Germinal center (tissue), 1 donor: Measurements from ENCODE around the gene USP34.

Source experiments
- DNase-seq: peaks from one replicate; pipeline ENCODE4 v3.0.0; 2012; ENCODE audit warnings: mixed read lengths, low spot score

Gene USP34

DNA sequence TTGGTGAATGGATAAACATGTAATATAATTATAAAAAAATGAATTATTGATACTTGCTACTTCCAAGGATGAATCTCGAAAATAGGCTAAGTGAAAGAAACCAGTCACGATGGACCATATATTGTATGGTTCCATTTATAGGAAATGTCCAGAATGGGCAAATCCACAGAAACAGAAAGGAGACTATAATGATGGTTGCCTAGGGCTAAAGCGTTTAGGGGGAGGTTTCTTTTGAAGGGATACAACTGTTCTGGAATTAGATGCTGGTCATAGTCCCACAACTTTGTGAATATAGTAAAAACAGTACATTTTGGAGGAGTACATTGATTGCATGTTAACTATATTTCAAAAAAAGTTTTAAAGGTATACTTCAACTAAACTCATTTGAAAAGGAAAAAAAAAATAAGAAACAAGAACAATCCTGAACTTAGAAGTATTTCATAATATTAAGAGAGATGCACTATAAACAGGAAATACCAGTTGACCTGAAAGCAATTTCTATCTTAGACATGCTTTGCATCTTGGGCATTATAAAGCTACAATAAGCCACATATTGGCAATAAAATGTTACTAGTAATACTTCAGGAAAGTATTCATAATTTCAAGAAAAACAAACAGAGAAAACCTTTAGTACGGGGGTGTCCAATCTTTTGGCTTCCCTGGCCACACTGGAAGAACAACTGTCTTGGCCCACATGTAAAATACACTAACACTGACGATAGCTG lies 178.9 kb downstream of the USP34 start:
- no peak for DNase-seq

DNA sequence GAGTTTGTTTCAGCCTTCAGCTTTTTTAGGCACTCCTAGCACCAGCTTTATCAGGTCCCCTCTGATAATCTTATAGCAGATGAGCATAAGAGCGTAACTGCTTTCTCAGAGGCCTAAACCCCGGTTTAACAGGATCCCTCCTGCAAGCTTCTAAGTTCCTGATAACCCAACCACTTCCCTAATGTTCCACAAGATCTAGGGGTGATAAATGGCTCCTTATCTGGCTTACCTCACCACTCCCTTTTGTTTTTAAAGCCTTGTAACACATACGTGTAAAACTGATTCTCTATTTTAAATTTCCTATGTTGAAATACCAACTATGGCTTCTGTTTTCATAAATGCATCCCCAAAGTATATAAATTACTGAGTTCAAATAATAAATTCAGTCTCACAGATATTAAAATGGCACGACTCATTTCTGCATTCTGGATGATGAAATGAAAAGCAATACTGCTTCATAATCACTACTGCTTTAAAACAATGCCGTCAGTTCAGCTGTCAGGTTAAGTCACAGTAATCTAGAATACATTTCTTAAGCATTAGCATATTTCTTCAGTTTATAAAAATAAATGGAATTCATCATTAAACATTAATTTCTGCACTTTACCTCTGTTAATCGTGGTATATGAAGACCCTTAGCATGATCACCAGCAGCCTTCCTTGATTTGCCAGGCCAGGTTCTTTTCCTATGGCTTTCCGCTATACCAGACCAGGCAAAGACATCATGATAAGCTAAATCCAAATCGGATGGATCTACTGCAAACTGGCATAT lies 182.6 kb downstream of the USP34 start:
- DNase-seq = no peak

DNA sequence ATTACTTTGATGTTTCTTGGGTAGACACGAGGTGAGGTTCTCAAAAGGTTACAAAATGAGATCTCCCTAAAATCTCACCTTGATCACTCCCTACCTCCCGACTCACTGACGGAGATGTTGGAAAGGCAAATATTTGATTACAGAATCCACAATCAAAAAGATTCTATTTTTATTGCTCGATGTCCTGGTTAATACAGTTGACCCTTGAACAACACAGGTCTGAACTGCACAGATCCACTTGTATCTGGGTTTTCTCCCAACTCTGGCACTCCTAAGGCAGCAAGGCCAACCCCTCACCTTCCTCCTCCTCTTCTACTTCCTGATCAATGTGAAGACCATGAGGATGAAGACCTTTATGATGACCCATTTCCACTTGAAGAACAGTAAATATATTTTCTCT lies 183.6 kb downstream of the USP34 start:
- DNase-seq = no peak

DNA sequence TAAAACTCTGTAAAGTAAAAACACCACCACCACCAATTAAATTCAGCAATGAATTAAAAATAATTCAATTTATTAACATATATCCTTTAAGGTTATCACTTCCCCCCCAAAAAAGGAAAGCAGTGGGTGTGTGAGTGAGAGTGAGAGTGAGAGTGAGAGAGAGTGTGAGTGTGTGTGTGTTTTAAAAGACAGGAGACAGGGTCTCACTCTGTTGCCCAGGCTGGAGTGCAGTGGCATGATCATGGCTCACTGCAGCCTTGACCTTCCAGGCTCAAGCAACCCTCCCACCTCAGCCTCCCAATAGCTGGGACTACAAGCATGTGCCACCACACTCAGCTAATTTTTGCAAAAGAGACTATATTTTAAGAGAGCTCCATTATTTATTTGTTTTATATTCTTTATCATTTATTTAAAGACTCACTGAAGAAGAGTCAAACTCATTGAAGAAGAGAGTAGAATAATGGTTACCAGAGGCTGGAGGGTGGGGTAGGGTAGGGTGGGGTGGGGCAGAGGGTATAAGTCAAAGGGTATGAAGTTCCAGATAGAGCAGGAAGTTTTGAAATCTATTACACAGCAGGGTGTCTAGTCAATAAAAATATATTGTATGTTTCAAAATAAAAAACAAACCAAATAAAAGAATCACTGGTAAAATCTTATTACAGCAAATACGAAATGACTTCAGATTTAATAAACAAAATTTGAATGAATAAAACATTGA lies 187.3 kb downstream of the USP34 start:
- DNase-seq = no peak

DNA sequence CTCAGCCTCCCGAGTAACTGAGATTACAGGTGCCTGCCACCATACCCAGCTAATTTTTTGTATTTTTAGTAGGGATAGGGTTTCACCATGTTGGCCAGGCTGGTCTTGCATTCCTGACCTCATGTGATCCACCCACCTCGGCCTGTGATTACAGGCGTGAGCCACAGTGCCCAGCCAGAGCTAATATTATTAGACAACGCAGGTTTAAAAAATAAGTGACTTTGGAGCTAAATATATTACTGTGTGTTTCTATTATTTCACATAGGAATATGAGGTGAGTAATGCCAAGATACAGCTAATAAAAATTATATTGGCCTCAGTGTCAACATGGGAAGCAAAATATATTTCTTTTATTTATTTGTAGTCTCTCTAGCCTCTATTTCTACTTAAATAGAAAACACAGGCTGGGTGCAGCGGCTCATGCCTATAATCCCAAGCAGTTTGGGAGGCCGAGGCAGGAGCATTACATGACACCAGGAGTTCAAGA lies 188.7 kb downstream of the USP34 start:
- no peak for DNase-seq

DNA sequence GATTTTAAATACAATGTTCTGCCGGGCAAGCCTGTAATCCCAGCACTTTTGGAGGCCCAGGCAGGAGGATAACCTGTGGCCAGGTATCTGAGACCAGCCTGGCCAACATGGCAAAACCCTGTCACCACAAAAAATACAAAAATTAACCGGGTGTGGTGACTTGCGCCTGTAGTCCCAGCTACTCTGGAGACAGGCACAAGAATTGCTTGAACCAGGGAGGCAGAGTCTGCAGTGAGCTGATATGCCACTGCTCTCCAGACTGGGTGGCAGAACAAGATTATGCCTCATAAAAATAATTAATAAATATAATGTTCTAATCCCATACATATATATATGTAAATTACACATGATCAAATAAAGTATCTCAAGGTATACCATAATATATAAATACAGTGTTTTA lies 189.6 kb downstream of the USP34 start:
- no peak for DNase-seq

DNA sequence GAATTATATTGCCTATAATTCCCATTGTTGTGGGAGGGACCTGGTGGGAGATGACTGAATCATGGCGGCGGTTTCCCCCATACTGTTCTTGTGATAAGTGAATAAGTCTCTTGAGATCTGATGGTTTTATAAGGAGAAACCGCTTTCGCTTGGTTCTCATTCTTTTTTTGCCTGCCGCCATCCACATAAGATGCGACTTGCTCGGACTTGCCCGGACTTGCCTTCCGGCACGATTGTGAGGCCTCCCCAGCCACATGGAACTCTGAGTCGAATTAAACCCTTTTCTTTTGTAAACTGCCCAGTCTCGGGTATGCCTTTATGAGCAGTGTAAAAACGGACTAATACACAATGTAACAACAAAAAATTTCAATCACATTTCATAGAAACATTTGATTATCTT lies 193.1 kb downstream of the USP34 start:
- DNase-seq = no peak

DNA sequence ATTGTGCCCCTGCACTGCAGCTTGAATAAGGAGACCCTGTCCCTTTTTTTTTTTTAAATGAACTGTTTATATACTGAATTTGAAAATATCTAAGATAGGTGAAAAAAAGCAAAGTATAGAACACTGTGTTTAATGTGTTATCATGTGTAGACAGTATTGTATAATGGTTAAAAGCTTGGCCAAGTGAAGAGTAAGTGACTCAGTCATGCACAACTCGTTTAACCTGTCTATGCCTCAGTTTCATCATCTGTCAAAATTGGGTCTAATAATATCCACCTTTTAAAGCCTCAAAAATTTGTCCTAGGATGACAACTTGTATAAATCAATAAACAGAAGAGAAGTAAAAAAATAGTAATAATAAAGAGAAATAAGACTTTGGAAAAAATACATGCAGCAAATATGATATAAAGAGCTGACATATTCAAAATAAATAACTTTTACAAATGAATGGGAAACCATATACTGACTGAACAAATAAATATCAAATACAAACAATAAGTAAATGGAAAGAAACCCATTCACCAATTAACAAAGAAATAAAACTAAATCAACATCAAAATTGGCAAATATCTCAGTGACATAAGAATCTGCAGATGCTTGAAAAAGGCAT lies 195.2 kb downstream of the USP34 start:
- DNase-seq = no peak

DNA sequence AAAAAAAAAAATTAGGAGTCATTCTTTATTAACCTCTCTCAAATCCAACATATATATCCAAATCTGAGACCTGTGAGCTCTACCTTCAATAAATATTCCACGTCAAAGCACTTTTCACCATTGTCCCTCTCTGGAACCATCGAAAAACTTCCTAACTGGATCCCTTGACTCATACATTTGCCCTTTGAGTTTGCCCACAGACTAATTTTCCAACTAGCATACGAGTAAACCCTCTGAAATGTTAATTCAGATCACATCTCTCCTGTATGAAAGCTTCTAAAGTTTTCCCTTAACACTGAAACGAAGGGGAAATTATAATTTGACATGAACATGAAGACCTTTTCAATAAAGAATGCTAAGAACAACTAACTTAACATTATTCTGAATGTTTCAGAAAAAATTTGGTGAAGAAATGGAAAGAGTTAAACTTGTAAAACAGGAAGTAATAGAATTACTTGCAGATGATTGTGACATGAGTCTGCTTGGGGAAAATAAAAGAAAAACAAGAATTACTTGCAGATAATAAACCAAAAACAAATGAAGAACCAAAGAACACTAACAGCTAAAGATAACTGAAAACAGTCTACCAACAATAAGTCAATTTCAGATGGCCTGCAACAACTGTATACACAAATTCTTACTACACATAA lies 198.3 kb downstream of the USP34 start:
- DNase-seq = no peak

DNA sequence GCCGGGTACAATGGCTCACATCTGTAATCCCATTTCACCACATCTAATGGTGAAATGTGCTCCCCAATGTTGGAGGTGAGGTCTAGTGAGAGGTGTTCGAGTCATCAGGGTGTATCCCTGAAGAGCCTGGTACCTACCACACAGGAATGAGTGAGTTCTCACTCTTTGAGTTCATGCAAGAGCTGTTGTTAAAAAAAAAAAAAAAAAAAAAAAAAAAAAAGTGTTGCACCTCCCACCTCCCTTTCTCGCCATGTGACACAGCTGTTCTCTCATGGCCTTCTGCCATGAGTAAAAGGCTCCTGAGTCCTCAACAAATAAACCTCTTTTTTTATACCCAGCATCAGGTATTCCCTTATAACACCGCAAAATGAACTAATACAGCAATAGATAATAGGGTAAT lies 202.6 kb downstream of the USP34 start:
- no peak for DNase-seq

DNA sequence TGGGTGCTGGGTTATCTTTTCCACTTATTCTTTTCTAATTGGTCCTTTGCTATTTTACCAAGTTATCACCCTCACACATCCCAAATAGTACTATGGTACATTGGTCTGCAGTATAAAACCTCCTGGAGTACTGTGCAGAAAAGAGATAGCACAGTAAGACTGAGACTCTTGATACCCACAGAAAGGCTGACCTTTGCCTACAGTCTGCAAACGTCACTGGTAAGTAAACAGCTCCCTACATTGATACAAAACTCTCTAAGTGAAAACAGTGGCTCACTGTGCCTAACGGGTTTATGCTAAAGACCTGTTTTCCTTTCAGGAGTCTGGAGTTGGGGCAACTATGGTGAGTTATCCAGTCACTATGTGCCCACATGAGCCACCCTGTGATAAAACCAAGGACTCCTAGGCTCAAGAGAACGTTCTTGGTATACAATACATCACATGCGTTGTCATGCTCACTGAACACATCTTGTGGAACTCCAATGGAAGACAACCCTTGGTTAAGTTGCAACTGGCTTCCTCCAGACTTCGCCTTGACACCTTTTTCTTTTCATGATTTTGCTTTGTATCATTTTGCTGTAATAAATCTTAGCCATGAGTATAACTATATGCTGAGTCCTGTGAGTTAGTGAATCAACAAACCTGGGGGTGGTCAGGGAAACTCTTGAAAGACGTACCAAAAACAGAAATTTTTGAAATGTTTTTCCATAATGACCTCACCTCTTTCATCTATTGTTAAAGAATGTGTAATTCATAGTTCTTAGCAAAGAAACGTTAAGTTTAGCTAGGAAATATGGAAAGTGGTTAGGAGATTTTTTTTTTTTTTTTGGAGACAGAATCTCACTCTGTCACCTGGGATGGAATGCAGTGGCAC lies 204.0 kb downstream of the USP34 start:
- DNase-seq = no peak

DNA sequence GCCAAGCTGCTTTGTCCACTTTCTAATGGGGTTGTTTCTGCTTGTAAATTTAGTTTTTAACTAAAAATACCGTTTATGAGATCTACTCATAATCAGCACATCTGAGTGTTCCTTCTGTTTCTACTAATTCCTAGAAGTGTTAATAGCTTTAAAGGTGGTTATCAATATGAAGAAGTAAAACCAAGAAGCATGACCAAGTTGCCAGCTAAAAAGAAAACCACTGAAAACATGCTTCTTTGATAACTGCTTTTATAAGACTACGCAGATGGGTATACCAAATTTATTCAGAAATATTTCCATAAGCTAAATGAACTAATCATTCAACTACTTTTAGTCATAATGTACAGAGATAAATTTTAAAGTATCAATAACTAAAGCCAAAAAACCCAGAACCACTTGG lies 207.1 kb downstream of the USP34 start:
- no peak for DNase-seq

DNA sequence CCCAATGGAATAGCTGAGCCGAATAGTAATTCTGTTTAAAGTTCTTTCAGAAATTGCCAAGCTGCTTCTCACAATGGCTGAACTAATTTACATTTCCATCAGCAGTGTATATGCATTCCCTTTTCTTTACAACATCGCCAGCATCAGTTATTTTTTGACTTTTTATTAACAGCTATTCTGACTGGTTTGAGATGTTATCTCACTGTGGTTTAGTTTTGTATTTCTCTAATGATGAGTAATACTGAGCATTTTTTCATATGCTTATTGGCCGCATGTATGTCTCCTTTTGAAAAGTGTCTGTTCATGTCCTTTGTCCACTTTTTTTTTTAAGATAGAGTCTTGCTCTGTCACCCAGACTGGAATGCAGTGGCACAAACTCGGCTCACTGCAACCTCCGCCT lies 208.2 kb downstream of the USP34 start:
- DNase-seq = no peak

DNA sequence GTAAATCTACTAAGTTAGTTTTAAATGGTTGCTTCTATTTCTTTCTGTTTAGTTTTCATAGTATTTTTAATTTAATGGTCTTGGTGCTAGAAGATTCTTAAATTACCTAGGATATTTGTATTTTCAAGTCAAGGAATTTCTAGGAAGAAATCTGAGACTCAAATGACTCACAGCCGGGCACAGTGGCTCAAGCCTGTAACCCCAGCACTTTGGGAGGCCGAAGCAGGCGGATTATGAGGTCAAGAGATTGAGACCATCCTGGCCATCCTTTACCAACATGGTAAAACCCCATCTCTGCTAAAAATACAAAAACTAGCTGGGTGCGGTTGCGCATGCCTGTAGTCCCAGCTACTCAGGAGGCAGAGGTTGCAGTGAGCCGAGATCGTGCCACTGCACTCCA lies 213.4 kb downstream of the USP34 start:
- no peak for DNase-seq

DNA sequence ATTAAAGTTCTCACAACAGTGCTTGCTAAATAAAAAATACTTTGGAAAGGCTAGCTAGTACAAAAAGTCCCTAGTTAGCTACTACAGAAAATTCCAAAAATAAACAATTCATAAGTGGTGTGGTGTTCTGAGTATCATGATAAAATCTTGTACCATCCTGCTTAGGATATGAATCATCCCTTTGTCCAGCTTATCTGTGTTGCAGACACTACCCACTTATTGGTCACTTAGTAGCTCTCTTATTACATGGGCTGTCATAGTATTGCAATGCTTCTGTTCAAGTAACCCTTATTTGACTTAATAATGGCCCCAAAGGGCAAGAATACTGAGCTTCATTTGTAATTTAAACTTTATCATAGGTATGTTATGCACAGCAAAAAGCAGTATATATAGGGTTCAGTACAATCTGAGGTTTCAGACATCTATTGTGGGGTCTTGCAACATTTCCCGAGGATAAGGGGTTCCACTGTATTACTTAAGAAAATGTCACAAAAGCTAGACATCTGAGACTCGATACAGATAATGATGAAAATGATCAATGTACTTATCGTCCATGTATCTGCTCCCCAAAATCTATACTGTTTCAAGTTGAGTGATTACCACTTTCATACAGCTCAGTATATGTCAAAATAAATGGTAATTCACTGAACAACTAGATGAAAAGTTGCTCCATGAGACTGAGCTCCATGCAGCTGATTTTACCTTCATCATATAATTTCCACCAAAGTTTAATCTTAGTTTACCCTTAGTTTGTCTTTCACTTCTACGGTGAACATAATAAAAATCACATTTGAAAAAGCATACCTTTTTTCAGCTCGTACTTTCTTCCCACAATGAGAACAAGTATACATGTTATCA lies 215.1 kb downstream of the USP34 start:
- no peak for DNase-seq

DNA sequence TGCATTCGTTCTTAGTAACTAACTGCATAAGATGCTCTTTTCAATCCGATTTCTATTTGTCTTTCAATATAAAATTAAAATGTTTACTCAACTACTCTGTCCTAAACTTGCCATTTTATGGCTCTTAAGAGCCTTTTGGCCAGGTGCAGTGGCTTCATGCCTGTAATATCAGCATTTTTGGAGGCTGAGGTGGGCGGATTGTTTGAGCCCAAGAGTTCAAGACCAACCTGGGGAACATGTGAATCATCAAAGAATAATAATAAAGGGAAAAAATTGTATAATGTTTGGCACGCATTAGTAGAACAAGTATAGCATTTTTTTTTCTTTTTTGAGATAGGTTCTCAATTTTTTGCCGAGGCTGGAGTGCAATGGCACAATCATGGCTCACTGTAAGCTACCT lies 216.4 kb downstream of the USP34 start:
- no peak for DNase-seq

DNA sequence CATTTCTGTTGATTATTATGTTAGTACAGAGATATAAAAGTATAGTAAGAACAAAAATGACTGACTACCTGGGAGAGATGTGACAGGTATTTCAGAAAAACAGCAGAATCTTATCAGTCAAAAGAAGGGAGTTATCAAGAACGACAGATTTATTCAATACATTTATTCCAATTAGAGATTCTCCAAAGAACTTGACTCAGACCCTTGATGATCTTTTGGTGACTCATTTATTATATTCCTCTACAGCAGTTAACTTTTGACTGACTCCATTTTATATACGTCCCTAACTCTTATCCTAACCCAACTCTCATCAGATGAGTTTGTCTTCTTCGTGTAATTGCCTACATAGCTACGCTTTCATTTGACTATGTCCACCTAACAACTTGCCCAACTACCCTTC lies 217.8 kb downstream of the USP34 start:
- DNase-seq = no peak

DNA sequence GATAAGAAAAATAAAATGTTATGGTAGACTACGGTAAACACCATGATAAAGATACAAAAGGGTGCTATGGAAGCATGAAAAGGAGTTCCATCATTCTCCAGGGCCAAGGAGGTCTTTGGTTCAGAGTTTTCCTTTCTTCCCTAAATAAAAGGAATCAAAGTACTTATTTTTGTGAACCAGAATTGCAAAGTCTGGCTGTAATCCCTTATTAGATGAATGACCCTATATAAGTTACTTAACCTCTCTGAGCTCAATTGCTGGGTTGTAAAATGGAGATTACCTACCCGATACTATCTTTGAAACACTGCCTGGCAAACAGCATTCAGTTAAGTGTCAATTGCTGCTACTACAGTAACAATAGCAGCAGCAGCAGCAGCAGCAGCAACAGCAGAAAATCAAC lies 218.9 kb downstream of the USP34 start:
- no peak for DNase-seq

DNA sequence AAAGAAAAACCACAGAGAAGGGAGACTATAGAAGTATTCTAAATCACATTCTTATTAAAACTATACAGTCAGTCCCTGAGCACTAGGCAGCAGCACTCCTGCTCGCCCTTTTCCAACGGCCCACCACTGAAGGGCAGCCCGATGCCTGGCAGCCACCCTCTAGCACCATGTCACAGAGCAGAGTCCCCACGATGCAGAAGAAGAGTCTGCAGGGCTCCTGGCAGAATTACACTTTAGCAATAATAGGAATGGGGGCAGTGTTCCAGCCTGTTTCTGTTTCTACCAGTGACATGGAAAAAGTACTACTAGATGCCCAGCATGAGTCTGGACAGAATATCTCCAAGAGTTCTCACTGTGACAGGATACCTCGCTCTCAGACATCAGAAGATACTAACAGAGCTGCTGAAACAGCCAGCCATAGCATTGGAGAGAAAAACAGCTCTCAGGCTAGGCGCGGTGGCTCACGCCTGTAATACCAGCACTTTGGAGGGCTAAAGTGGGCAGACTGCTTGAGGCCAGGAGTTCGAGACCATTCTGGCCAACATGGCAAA lies 221.3 kb downstream of the USP34 start:
- no peak for DNase-seq
